IPS-NIHi7 (cell line): ENCODE measurements around the gene DGKQ.

Experiments
- DNase-seq: peaks from one replicate; pipeline ENCODE4 v3.0.0; 2012; ENCODE audit warnings: mixed read lengths; ENCODE audit errors: extremely low spot score

The DGKQ gene

DNA sequence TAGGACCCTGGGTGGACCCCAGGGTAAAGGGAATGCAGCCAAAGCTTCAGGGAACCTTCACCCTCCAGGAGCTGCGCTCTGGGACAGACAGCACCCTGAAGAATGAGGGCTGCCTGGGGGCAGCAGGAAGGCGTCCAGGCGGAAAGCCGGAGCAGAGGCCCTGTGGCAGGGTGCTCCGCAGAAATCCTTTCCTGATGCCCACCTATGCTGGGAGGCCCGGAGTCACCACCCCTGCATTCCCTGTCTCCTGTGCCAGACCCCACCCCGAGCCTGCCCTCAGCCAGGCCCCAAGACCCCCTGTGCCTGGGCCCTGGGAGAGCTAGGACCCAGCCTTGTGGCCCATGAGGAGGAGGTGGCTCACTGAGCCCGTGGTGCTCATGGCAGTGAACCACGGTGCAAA, 1.3 kb upstream of the DGKQ start:
- no peak for DNase-seq

GRCh38 chr4:972651-973424, 531 bp downstream of the DGKQ start:
- peak; percentile 36 for DNase-seq

DNA sequence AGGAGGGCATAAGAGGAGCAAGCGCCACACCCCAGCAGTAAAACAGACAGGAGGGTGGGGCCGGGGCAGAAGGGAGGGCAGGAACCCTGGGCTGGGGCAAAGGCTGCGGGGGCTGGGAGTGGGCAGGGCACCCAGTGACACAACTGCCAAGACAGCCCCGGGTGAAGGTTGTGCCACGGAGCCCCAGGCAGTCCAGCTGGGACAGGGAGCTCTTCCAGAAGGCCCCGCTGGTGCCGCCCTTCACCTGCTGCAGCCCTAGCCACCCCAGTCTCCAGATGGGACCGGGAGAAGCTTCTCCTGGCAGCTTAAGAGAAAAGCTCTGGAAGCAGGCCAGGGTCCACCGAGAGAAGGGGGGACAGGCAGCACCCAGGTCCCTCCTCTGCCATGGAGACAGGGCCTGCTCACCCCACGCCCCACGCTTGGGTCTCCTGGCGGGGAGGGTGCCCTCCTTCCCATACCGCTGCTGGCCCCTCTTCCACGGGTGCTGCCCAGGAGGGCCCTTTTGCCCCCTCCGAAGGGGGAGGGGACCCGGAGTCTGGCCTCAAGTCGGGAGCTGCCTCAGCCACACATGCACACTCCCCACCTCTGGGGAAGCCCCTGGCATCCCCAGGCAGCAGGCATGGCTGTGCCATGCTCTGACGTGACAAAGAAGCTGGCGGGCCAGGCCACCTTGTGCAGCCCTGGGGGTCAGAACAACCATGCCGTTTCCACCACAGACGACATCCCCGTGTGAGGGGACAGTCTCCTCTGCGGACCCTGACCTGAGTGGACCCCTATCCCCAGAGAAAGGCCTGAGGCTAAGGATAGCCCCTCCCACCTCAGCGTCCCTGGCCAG, 1.5 kb downstream of the DGKQ start:
- no peak for DNase-seq

DNA sequence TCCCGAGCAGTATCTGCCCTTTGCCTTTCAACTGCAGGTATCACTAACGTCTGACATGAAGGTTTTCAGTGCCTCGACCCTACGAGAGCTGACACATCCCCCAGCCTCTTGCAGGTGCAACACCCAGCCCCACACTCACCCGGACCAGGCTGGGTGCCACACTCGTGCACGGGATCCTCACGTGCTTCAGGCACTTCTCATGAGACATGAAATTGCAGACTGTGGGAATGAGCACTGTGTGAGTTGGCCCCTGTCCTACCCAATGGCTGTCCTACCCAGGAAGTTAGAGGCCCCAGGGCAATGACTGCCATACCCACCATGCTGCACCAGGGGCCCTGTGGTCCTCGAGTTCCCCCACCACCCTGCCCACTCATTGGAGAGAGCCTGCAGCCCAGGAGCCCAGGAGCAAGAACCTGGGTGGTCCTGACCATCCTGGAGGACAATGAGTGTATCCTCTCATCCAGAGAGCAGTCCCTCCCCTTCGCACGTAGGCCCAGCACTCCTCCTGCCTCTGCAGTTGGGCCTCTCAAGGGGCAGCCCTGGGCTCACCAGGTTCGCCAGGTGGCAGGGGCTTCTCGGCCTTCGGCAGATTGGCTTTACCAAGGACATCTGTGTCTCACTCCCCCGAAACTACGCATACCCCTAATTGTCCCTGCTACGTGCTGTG, 2.4 kb downstream of the DGKQ start:
- DNase-seq: no peak

DNA sequence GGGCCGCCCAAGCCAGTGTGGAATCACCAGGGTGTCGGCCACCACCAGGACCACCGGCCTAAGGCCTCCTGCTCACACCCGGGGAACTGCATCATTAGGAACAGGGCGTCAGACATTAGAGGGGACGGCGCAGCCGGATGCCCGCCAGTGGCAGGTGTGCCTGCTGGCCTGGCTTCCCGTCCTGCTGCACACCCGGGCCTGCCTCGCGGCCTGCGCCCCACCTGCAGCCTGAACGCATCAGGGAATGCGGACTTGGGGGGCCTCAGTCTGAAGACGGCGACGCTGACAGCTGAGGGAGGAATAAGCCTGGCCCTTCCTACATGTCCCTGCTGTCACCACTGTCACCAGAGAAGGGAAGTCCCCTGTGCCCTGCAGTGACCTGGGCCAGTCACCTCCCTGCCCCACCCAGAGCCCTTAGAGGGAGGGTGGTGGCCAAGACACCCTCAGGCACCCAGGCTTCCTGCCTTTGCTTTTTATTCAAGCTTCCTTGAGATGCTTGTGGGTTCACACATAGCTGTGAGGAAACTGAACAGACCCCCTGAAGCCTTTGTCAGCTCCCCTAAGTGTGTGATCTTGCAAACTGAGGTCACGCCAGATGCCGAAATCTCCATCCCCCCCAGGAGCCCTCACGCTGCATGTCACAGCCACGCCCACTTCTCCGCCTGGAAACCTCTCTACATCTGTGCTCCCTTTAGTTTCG, 3.2 kb downstream of the DGKQ start:
- no peak for DNase-seq

DNA sequence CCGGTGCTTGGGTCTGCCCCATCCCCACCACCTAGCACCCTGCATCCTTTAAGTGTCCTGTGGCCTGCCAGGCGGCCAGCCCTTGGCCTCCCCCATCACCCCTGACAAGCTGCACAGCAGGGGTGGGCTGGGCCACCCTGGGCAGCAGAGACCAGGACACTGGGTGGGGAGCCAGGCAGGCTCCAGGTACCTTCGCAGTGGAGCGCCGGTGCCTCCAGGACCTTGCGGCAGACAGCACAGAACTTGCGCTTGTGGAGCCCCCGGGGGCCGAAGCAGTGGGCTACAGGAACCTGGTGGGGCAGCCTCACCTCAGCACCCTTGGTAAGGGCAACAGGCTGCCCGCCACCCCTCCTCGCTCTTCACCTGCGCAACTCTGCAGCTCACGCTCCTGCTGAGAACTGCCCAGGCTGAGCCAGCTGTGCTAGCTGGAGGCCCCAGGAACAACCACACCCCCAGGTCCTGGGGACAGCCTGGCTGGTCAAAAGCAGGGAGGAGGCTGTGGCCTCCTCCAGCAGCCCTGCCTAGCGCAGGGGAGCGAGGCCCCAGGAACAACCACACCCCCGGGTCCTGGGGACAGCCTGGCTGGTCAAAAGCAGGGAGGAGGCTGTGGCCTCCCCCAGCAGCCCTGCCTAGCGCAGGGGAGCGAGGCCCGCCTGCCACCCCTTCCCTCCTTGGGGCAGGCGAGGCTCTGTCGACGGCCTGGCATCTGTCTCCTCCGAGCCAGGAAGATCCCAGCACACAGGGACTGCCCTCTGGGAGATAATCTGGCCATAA, 4.6 kb downstream of the DGKQ start:
- no peak for DNase-seq

- no peak for DNase-seq
These were observed 5.1 kb downstream of the DGKQ start for GRCh38 chr4:968221-968620.

GRCh38 chr4:967113-968104, 6.0 kb downstream of the DGKQ start:
- DNase-seq: no peak

GRCh38 chr4:966266-967112, 6.9 kb downstream of the DGKQ start:
- DNase-seq: no peak

- no peak for DNase-seq
These were observed 7.6 kb downstream of the DGKQ start for GRCh38 chr4:965766-966134.

- no peak for DNase-seq
These were observed 8.2 kb downstream of the DGKQ start for GRCh38 chr4:965048-965765.

GRCh38 chr4:964346-965025, 8.9 kb downstream of the DGKQ start:
- DNase-seq: no peak

GRCh38 chr4:963276-964225, 9.8 kb downstream of the DGKQ start:
- no peak for DNase-seq

DNA sequence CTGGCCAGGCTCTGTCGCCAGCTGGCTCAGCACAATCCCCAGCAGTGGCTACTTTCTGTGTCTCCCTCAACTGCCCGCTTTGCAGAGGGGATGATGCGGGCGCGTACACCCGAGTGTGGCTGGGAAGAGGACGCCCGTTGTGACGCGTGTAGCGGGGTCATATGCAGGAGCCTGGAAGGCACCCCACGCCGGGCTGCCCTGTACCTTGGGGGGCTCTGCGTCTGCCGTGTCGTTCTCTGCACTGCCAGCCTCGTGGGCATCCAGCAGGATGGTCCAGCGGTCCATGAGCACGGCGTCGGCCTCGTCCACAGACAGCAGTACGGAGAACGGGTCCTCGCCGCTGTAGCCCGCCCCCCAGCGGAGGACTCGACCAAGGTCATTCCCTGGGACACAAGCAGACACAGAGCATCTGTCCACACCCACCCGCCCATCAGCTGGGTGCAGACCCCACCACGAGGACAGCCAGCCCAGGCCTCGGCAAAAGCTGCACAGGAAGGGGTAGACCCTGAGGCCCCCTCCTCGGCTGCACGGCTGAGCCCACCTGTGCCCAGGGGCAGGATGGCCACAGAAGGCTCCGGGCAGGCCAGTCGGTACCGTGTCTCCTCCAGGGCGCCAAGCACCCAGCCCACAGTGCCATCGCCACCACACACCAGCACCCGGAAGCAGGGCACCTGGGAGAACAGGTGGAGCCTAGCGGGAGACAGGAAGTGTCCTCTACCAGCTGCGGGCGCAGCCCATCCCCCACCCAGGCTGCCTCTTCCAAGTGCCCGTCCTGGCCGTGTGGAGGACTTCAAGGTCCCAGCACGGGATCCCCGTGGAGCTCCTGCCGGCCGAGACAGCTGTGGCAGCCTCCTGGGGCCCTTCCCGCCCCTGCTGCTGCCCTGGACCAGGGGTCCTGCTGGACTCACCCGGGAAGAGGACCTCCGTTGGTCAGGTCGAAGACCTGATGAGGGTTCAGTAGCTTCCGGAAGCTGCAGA, 10.8 kb downstream of the DGKQ start:
- no peak for DNase-seq
